GM19455 (cell line): Measurements from ENCODE around the gene MRC1.
"Not testable (repeated sequence)": the region's sequence is repeated elsewhere in the genome, so short reads cannot be mapped to it uniquely, and the experiment has no call there.

Experiments
- ATAC-seq: cut with Tn5 transposase; IDR thresholded peaks from one replicate; pipeline ENCODE4 v1.9.1; 2021; ENCODE audit not compliant: unreplicated experiment

The MRC1 gene

GRCh38 chr10:17904564-17904963 is 95.4 kb downstream of the MRC1 start:
- no peak for ATAC-seq

GRCh38 chr10:17905491-17905890 is 96.3 kb downstream of the MRC1 start:
- ATAC-seq = no peak

- no peak for ATAC-seq
Observed at GRCh38 chr10:17906002-17906401, 96.9 kb downstream of the MRC1 start.

- no peak for ATAC-seq
Observed at GRCh38 chr10:17907641-17908040, 98.5 kb downstream of the MRC1 start.

- no peak for ATAC-seq
Observed at GRCh38 chr10:17910125-17910789, 101.1 kb downstream of the MRC1 start.

GRCh38 chr10:17912754-17913153 is 103.6 kb downstream of the MRC1 start:
- no peak for ATAC-seq

- ATAC-seq = no peak
Observed at GRCh38 chr10:17913604-17914003, 104.5 kb downstream of the MRC1 start.

GRCh38 chr10:17914169-17915045 is 105.3 kb downstream of the MRC1 start:
- no peak for ATAC-seq

- ATAC-seq = no peak
Observed at GRCh38 chr10:17915181-17915580, 106.0 kb downstream of the MRC1 start.

GRCh38 chr10:17918187-17918903 is 109.2 kb downstream of the MRC1 start:
- ATAC-seq = no peak

GRCh38 chr10:17921378-17921777 is 112.2 kb downstream of the MRC1 start:
- no peak for ATAC-seq

GRCh38 chr10:17923728-17924127 is 114.6 kb downstream of the MRC1 start:
- no peak for ATAC-seq

GRCh38 chr10:17943033-17943745 is 134.0 kb downstream of the MRC1 start:
- ATAC-seq = no peak

GRCh38 chr10:17950269-17950668 is 141.1 kb downstream of the MRC1 start:
- not testable (repeated sequence) for ATAC-seq

GRCh38 chr10:17950726-17951125 is 141.6 kb downstream of the MRC1 start:
- ATAC-seq = no peak

GRCh38 chr10:17951868-17952371 is 142.8 kb downstream of the MRC1 start, which contains the start of gene SLC39A12:
Gene SLC39A12, plus strand, starts transcription at chr10:17951918. Its CDS starts 1,359 bp downstream, at chr10:17953277.
- ATAC-seq = no peak

GRCh38 chr10:17954372-17954771 is 145.2 kb downstream of the MRC1 start:
- not testable (repeated sequence) for ATAC-seq

- ATAC-seq = no peak
Observed at GRCh38 chr10:17954861-17955260, 145.7 kb downstream of the MRC1 start.

- no peak for ATAC-seq
Observed at GRCh38 chr10:17958049-17958448, 148.9 kb downstream of the MRC1 start.

GRCh38 chr10:17959870-17960269 is 150.7 kb downstream of the MRC1 start:
- ATAC-seq = no peak
